Measurements from ENCODE around the gene SLC30A10.
"Not testable (repeated sequence)": the region's sequence is repeated elsewhere in the genome, so short reads cannot be mapped to it uniquely, and the experiment has no call there.

Gene SLC30A10

GRCh38 chr1:219927956-219928790 lies at the start of gene SLC30A10:
Gene SLC30A10 (minus strand): TSS chr1:219928557. CDS start chr1:219928440, 117 bp downstream.
- DNase-seq = no peak

- no peak for DNase-seq
These were observed 44.9 kb upstream of the SLC30A10 start for GRCh38 chr1:219973213-219973612.

- no peak for DNase-seq
These were observed 39.0 kb upstream of the SLC30A10 start for GRCh38 chr1:219967361-219967760.

- no peak for DNase-seq
These were observed 37.7 kb upstream of the SLC30A10 start for GRCh38 chr1:219966071-219966349.

DNA sequence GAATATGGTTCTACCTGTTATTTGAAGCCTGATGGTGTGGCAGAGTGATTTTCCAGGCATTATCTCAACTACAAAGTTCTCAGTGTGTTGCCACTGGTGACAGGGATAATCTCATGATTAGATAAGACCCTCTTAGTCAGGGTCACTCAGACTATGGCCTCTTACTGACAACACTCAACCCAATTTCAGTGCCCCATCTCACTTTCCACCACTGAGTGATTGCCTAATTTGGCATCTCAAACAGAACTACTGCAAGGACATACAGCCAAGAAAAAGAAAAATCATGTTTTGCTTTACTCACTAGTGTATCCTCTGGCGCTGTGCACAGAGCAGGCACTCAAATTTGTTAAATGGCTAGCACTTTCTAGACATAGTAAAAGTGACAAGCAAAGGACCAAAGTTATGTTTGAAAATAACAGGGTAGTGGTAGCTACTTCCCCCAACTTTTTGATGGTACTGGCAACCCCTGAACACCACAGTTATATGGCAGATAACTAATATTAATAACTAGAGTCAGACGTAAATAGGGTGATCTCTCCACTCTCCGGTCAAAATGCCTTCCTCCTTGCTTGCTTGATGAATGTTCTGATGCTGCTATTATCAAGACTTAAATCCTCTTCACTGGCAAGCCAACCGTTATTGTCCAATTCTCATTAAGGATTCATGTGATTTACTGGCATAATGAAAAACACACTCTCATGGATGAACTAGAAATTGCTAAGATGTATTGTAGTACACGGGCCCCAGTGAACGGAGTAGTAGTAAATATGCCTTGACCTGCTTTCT lies 37.1 kb upstream of the SLC30A10 start:
- DNase-seq = no peak

- DNase-seq = no peak
These were observed 35.1 kb upstream of the SLC30A10 start for GRCh38 chr1:219963432-219963831.

DNA sequence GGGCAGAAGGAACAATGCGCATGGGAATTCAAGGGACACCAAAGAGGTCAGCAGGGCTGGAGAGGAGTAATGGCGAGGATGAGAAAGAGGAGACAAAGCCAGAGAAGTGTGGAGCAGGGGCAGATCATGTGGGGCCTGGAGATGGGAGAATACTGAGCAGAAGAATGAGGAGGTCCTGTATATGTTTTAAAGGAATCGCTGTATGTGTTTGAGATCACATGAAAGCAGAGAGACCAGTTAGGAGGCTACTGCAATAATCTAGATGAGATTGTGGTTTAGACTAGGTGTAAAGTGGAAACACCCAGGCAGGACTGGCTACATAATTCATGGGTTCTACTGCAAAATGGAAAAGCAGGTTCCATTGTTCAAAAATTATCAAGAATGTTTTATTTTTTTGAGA lies 33.3 kb upstream of the SLC30A10 start:
- DNase-seq = no peak

DNA sequence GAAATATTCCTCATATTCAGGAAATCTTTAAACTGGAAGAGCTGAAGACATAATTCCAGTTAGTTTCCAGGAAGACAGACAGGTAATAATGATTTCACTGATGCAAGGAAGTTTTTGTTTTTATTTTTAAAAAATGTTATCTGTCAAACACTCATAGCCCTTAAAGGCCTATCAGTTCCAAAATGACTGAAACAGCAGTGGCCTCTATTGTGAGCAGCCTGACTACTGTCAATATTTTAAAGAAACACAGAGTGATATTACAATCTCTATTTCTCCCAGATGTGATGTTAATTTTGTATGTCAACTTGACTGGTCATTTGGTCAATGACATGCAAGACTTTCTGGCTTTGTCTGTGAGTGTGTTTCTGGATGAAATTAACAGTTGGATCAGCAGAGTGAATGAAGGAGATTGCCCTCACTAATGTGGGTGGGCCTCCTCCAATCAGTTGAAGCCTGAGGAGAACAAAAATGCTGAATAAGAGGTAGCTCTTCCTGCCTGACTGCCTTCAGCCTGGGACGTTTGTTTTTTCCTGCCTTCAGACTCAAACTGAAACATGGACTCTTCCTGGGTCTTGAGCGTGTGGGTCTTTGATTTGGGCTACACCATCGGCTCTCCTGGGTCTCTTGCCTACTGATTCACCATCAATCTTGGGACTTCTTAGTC lies 31.3 kb upstream of the SLC30A10 start:
- no peak for DNase-seq

DNA sequence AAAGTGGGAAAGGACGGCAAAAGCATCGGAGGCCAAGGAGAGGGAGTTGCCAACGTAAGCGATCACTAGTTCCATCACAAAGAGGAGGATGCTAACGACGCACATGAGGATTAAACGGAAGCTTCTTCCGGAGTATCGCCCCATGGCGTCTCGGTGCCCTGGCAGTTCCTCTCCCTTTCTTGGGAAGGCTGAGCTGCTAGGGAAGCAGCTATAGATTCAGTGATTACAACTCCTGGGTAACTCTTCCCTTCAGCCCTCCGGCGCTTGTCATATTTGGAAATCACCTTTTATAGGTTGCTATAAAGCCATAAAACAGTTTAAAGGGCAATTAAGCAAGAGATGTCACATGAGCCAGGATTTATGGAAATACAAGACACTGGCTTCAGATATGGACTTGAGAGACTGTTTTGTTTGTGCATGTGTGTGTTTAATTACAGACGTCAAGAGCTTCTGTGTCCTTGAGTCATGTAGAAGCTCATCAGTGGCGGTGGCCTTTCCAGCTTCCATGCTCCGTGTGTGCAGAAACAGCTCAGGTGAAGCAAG lies 30.6 kb upstream of the SLC30A10 start:
- no peak for DNase-seq

- no peak for DNase-seq
These were observed 26.5 kb upstream of the SLC30A10 start for GRCh38 chr1:219954736-219955421.

DNA sequence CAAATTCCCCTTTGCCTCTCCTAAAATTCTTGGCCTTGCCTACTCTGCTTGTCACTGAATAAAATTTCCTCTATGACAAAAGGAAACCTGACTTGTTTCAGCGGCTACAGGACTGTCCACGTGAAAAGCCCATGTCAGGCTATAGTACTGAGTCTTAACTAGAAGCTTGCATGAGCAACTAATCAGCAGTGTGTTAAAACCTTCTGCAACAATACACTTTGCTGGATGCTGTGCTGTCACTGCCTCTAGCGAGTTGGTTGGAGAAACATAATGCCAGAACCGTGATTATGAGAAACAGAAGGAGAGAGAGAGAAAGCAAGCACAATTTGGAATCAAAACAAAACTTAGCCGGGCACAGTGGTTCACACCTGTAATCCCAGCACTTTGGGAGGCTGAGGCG lies 25.7 kb upstream of the SLC30A10 start:
- DNase-seq = no peak

GRCh38 chr1:219952361-219952760 lies 24.0 kb upstream of the SLC30A10 start:
- DNase-seq = no peak

- not testable (repeated sequence) for DNase-seq
These were observed 20.9 kb upstream of the SLC30A10 start for GRCh38 chr1:219949227-219949626.

- DNase-seq = not testable (repeated sequence)
These were observed 20.4 kb upstream of the SLC30A10 start for GRCh38 chr1:219948766-219949165.

- DNase-seq = no peak
These were observed 17.4 kb upstream of the SLC30A10 start for GRCh38 chr1:219945795-219946194.

- DNase-seq = no peak
These were observed 13.1 kb upstream of the SLC30A10 start for GRCh38 chr1:219941179-219942118.

- DNase-seq = no peak
These were observed 12.3 kb upstream of the SLC30A10 start for GRCh38 chr1:219940707-219941106.

DNA sequence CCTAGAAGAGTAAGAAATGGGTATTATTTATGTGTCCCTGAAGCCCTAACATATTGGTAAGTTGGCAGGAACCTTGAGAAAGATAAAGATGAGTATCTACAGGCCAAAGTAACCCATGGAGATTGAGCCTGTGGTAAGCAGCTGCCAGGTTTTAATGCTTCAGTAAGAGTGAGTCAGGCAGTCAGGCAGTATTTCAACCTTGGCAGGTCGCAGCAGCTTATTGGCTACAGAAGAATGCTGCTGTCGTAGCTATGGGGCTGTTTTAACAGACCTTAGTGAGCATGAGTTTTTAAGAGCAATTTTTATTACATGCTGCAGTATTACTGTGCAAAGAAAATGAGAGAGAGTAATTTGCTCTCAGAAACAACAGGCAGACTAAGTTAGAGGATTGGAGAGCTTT lies 10.3 kb upstream of the SLC30A10 start:
- DNase-seq = no peak

DNA sequence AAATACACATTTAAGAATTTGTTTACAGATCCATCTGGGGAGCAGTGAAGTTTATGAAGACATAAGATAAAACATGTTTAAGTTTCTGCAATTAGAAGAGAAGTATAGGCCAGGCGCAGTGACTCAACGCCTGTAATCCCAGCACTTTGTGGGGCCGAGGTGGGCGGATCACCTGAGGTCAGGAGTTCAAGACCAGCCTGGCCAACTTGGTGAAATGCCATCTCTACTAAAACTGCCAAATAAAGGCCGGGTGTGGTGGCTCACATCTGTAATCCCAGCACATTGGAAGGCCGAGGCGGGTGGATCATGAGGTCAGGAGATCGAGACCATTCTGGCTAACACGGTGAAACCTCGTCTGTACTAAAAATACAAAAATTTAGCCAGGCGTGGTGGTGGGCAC lies 5.4 kb upstream of the SLC30A10 start:
- DNase-seq = not testable (repeated sequence)

DNA sequence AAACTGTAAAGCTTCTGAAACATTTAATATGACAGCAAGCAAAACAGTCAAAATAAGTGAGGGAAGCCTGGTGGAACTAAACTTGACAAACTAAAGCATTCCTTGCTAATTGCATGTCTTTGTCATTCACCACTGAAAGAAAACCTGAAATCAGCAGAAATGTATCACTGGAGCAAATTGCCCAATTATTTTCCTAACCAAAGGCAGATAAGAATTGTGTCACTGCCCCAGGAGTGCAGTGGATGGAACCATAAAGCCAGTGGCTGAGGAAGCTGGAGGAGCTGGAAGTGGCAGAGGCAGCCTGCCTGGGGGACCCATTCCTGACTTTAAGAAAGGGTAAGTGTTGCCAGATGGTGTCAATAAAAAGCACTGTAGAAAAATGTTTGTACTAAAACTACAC lies 2.7 kb upstream of the SLC30A10 start:
- no peak for DNase-seq

DNA sequence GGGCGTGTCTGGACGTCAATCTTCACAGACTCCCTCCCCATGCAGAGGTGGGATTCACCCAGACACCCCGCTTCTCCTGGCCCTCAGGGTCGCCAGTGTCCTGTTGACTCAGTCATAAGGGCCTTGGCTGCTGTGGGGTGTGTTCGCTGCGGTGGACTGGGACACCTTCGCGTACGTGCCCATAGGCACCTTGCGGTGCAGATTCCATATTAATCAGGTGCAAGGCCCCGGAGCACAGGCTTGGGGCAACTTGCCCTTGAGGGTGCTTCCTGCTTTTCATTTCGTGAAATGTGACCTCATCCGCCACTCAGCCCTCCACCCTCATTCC lies 398 bp upstream of the SLC30A10 start:
- no peak for DNase-seq

All from activated T-cell treated with anti-CD3 and anti-CD28 coated beads for 4 hours (primary cell).